ENCODE results near the gene HOXB8.

DNA sequence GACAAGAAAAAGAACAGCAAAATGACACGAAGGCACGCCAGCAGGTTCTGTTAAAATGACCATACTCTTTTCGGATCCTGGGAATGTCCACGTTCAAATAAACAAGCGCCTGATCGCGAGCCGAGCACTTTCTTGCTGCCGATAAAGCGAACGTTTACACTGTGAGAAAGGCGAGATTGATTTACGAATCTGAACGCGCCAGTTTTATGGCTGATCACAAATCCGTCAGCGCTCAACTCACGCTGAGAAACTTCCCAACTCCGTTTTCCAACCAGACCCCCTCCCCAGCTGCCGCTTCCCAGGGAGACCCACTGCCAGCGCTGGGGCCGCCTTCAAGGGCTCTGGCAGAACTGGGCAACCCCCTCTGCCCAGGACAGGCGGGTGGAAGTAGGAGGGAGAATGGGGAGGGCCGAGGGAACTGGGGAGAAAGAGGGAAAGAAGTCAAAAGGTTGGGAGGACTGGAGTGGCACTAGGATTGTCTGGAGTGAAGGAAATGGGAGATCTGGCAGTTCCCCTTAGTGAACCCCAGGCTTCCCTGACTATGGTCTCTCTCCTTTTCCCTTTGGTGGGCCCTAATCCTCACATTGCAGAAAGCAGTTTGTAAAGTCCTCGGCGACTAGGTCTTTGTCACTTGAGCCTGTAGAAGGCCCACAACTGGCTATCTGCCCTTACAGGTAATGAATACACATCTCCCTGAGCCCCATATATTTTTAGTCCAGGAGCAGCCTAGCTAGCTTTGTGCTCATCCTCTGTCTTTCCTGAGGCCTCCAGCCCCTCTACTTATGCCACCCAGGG, 43.9 kb downstream of the HOXB8 start:
- TF ChIP-seq, protein P1, sequence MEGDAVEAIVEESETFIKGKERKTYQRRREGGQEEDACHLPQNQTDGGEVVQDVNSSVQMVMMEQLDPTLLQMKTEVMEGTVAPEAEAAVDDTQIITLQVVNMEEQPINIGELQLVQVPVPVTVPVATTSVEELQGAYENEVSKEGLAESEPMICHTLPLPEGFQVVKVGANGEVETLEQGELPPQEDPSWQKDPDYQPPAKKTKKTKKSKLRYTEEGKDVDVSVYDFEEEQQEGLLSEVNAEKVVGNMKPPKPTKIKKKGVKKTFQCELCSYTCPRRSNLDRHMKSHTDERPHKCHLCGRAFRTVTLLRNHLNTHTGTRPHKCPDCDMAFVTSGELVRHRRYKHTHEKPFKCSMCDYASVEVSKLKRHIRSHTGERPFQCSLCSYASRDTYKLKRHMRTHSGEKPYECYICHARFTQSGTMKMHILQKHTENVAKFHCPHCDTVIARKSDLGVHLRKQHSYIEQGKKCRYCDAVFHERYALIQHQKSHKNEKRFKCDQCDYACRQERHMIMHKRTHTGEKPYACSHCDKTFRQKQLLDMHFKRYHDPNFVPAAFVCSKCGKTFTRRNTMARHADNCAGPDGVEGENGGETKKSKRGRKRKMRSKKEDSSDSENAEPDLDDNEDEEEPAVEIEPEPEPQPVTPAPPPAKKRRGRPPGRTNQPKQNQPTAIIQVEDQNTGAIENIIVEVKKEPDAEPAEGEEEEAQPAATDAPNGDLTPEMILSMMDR (conservative IDR thresholded peaks at IDR 0.05; ENCODE audit: low read depth in 2 of 2), result no peak
- TF ChIP-seq EZH2 (IDR thresholded peaks at IDR 0.05; ENCODE audit: low read depth, unreplicated experiment) (peak; percentile 90), POLR2AphosphoS5 (IDR thresholded peaks at IDR 0.05; ENCODE audit: low read depth) (no peak), JUNB (IDR thresholded peaks at IDR 0.05; ENCODE audit: unreplicated experiment) (no peak), EZH2phosphoT487 (IDR thresholded peaks at IDR 0.05; ENCODE audit: unreplicated experiment) (no peak)
- TF ChIP-seq, protein P2, sequence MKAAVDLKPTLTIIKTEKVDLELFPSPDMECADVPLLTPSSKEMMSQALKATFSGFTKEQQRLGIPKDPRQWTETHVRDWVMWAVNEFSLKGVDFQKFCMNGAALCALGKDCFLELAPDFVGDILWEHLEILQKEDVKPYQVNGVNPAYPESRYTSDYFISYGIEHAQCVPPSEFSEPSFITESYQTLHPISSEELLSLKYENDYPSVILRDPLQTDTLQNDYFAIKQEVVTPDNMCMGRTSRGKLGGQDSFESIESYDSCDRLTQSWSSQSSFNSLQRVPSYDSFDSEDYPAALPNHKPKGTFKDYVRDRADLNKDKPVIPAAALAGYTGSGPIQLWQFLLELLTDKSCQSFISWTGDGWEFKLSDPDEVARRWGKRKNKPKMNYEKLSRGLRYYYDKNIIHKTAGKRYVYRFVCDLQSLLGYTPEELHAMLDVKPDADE (IDR thresholded peaks at IDR 0.05), result no peak
